Right lobe of liver (tissue), 4 donors: ENCODE data around the gene KCNN3.

Experiments used
- POLR2A ChIP-seq: fragments of 450-650 bp; IDR thresholded peaks from one replicate; pipeline ENCODE4 v1.6.1; 2017; ENCODE audit warnings: antibody characterized with exemption, mild to moderate bottlenecking
- TF ChIP-seq, protein P1 (sequence below), 4 donors: fragments of 200-600 bp in 3 of 4; fragments of 450-650 bp in 1 of 4; IDR thresholded peaks; one replicate each; pipeline versions ENCODE4 v1.5.1 to v1.8.0; 2016 to 2022; ENCODE audit warnings: antibody characterized with exemption in 4 of 4, mild to moderate bottlenecking in 2 of 4
- donor health status: DM: no; HTN: no; CAD: no.
- donor health status: DM: no; HTN: no; CAD: no.
- donor health status: DM: no; HTN: yes; CAD: no.

DNA sequence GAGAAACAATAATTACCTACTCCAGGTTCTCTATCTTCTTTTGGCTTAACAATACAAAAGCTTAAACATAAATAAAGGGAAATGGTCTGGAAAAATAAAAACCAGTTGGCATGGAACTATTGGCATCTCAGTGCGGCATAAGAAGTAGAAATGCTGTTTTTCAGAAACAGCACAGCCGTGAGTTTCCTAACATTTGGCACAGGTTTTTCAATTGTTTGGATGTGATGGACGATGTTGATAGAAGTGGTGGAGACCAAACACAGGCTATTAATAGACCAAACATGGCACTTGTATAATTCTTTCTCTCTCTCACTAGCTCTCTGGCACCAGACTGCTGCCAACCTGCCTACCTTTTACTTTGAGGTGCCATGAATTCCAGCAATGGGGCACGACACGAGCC is 36.2 kb downstream of the KCNN3 start:
- no peak for TF ChIP-seq POLR2A
- TF ChIP-seq, protein P1, sequence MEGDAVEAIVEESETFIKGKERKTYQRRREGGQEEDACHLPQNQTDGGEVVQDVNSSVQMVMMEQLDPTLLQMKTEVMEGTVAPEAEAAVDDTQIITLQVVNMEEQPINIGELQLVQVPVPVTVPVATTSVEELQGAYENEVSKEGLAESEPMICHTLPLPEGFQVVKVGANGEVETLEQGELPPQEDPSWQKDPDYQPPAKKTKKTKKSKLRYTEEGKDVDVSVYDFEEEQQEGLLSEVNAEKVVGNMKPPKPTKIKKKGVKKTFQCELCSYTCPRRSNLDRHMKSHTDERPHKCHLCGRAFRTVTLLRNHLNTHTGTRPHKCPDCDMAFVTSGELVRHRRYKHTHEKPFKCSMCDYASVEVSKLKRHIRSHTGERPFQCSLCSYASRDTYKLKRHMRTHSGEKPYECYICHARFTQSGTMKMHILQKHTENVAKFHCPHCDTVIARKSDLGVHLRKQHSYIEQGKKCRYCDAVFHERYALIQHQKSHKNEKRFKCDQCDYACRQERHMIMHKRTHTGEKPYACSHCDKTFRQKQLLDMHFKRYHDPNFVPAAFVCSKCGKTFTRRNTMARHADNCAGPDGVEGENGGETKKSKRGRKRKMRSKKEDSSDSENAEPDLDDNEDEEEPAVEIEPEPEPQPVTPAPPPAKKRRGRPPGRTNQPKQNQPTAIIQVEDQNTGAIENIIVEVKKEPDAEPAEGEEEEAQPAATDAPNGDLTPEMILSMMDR (IDR thresholded peaks at IDR 0.05): no peak
